ENCODE measurements around the gene STAT1. TPM values are rescaled to one million over a fixed set of nuclear protein-coding genes. Genes with fewer than 3 reads are reported as not detected.

Gene STAT1
- polyA plus RNA-seq, 1 experiment = 130 TPM

GRCh38 chr2:190933361-190933760 is 80.6 kb downstream of the STAT1 start:
- H3K4me3 ChIP-seq (ENCODE audit: low read depth, low read length) = no peak overlapping the region
- POLR2A ChIA-PET = interaction anchor here (1.1 kb wide), 1 partner anchor 26 kb away, joined by 3 read pairs; no protein-coding TSS in a partner anchor
- H3K27ac ChIP-seq (ENCODE audit: low read depth, low read length) = no peak overlapping the region
- TF ChIP-seq, protein P1, sequence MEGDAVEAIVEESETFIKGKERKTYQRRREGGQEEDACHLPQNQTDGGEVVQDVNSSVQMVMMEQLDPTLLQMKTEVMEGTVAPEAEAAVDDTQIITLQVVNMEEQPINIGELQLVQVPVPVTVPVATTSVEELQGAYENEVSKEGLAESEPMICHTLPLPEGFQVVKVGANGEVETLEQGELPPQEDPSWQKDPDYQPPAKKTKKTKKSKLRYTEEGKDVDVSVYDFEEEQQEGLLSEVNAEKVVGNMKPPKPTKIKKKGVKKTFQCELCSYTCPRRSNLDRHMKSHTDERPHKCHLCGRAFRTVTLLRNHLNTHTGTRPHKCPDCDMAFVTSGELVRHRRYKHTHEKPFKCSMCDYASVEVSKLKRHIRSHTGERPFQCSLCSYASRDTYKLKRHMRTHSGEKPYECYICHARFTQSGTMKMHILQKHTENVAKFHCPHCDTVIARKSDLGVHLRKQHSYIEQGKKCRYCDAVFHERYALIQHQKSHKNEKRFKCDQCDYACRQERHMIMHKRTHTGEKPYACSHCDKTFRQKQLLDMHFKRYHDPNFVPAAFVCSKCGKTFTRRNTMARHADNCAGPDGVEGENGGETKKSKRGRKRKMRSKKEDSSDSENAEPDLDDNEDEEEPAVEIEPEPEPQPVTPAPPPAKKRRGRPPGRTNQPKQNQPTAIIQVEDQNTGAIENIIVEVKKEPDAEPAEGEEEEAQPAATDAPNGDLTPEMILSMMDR (IDR thresholded peaks at IDR 0.05; ENCODE audit: low read depth, low read length) = no peak
- H3K9me3 ChIP-seq (ENCODE audit: control insufficient read depth, insufficient read depth, low read length) = no peaks in the 10 kb centered on the region
- no peak for DNase-seq (ENCODE audit: low read depth, low spot score)
- H3K27me3 ChIP-seq (ENCODE audit: control insufficient read depth, insufficient read depth, low read length) = no peaks in the 10 kb centered on the region
- CTCF ChIA-PET = no interaction called here

DNA sequence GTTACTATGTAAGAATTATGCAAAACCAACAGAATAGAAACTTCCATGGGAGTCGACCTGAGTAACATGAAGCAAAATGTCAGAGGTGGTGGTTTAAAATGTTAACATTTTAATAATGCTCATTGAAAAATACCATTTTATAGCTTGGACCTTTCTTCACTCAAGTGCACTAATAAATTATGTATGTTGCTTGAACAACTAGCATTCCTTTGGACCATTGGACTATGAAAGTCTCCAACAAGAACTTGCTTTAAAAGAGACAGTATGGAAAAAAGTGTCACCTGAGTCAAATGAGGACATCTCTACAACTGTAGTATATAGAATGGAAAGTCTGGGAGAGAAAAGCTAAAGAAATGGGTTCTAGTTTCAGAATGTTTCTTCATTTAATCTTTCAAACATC is 81.5 kb downstream of the STAT1 start:
- CTCF ChIA-PET = no interaction called here
- TF ChIP-seq, protein P1 (IDR thresholded peaks at IDR 0.05; ENCODE audit: low read depth, low read length) = no peak
- POLR2A ChIA-PET = no interaction called here
- Histone ChIP-seq H3K9me3 (ENCODE audit: control insufficient read depth, insufficient read depth, low read length) (no peaks in the 10 kb centered on the region), H3K27me3 (ENCODE audit: control insufficient read depth, insufficient read depth, low read length) (no peaks in the 10 kb centered on the region), H3K27ac (ENCODE audit: low read depth, low read length) (no peak overlapping the region), H3K4me3 (ENCODE audit: low read depth, low read length) (no peak overlapping the region)
- no peak for DNase-seq (ENCODE audit: low read depth, low spot score)

DNA sequence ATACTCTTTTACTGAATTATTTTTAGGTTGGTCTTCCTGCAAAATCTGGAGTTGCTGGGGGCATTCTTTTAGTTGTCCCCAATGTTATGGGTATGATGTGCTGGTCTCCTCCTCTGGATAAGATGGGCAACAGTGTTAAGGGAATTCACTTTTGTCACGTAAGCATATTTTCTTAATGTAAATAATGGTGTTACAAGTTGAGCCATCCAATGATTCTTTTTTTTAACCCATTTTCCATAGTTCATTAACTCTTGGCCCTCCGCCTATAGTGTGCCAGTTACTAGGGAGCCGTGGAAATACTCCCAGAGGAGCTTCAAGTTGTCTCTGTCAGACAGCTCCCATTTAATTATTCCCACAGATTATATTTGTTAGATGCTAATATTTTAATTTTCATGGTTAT is 83.6 kb downstream of the STAT1 start:
- DNase-seq (ENCODE audit: low read depth, low spot score) = no peak
- POLR2A ChIA-PET = no interaction called here
- Histone ChIP-seq H3K9me3 (ENCODE audit: control insufficient read depth, insufficient read depth, low read length) (no peaks in the 10 kb centered on the region), H3K4me3 (ENCODE audit: low read depth, low read length) (no peak overlapping the region), H3K27ac (ENCODE audit: low read depth, low read length) (no peak overlapping the region), H3K27me3 (ENCODE audit: control insufficient read depth, insufficient read depth, low read length) (no peaks in the 10 kb centered on the region)
- TF ChIP-seq, protein P1 (IDR thresholded peaks at IDR 0.05; ENCODE audit: low read depth, low read length) = no peak
- CTCF ChIA-PET = interaction anchor here (0.9 kb wide), 1 partner anchor 30 kb away, joined by 4 read pairs; no protein-coding TSS in a partner anchor

- Histone ChIP-seq H3K9me3 (ENCODE audit: control insufficient read depth, insufficient read depth, low read length) (no peaks in the 10 kb centered on the region), H3K27me3 (ENCODE audit: control insufficient read depth, insufficient read depth, low read length) (no peaks in the 10 kb centered on the region), H3K4me3 (ENCODE audit: low read depth, low read length) (no peak overlapping the region), H3K27ac (ENCODE audit: low read depth, low read length) (no peak overlapping the region)
- CTCF ChIA-PET = no interaction called here
- DNase-seq (ENCODE audit: low read depth, low spot score) = no peak
- TF ChIP-seq, protein P1 (IDR thresholded peaks at IDR 0.05; ENCODE audit: low read depth, low read length) = no peak
- POLR2A ChIA-PET = no interaction called here
Observed at GRCh38 chr2:190929919-190930318, 84.1 kb downstream of the STAT1 start.

GRCh38 chr2:190927301-190927700 is 86.7 kb downstream of the STAT1 start:
- ChIA-PET POLR2A (no interaction called here), CTCF (no interaction called here)
- no peaks in the 10 kb centered on the region for H3K9me3 ChIP-seq (ENCODE audit: control insufficient read depth, insufficient read depth, low read length)
- H3K4me3 ChIP-seq (ENCODE audit: low read depth, low read length) = no peak overlapping the region
- no peak for DNase-seq (ENCODE audit: low read depth, low spot score)
- H3K27ac ChIP-seq (ENCODE audit: low read depth, low read length) = no peak overlapping the region
- H3K27me3 ChIP-seq (ENCODE audit: control insufficient read depth, insufficient read depth, low read length) = no peaks in the 10 kb centered on the region
- TF ChIP-seq, protein P1 (IDR thresholded peaks at IDR 0.05; ENCODE audit: low read depth, low read length) = no peak
